HepG2 (cell line): ENCODE measurements around the gene ARHGAP26. TPM values are rescaled to one million over a fixed set of nuclear protein-coding genes. Genes with fewer than 3 reads are reported as not detected.

Experiments used
- ATAC-seq: fragments of 200-7000 bp; cut with Tn5 transposase; 3 replicates; pipeline ENCODE4 v1.9.1; 2020; ENCODE audit warnings: mild to moderate bottlenecking, moderate library complexity
- BruUV-seq: library from RNA; stranded (reverse); fragments of 400-500 nt; replicated peaks from 2 replicates; lab custom pipeline; 2021; lab: Mats Ljungman, UMichigan
- CTCF ChIA-PET: fragments of 300-600 bp; formaldehyde crosslinking; extraction: SDS; loops from one replicate; lab custom pipeline; 2021; ENCODE audit warnings: low total read pairs, inconsistent platforms, low intra/inter-chr PET ratio; lab: Yijun Ruan, JAX
- POLR2A ChIA-PET: fragments of 350-600 bp; sonication (Branson Sonifier 250); formaldehyde crosslinking; loops from one replicate; lab custom pipeline; 2020; ENCODE audit warnings: antibody characterized with exemption, inconsistent platforms; lab: Yijun Ruan, JAX
- DNase-seq: peaks from one replicate; pipeline ENCODE4 v3.0.0-alpha.2; 2015; ENCODE audit warnings: low spot score
- FAIRE-seq: peaks from 3 replicates; lab custom pipeline; 2011; peaks lifted over from hg19 to GRCh38; lab: Jason Lieb, UNC
- H2AFZ ChIP-seq: one replicate; pipeline ENCODE4 v1.6.1; 2011; ENCODE audit warnings: low read length, inconsistent platforms
- H3K27ac ChIP-seq: fragments of 300-600 bp; 3 replicates; pipeline ENCODE4 v1.8.0; 2011; ENCODE audit warnings: mixed run types, mild to moderate bottlenecking, mixed read lengths, low read length, inconsistent platforms; ENCODE audit not compliant: insufficient read depth; ENCODE audit errors: extremely low read length
- H3K27me3 ChIP-seq, 2 experiments: fragments of 200-600 bp in 1 of 2; 2 replicates in 1 of 2; 3 replicates in 1 of 2; pipeline versions ENCODE4 v1.6.0 to v1.8.0; 2011; ENCODE audit warnings: low read length in 2 of 2, mild to moderate bottlenecking in 2 of 2, moderate library complexity in 2 of 2, inconsistent platforms in 1 of 2; ENCODE audit not compliant: insufficient read depth in 2 of 2, control insufficient read depth in 1 of 2
- H3K36me3 ChIP-seq, 2 experiments: fragments of 200-600 bp in 1 of 2; replicated peaks in 1 of 2; 2 replicates in 1 of 2; 3 replicates in 1 of 2; pipeline versions ENCODE4 v1.5.1 to v1.8.0; 2011; ENCODE audit warnings: low read length in 2 of 2, inconsistent platforms in 1 of 2; ENCODE audit not compliant: insufficient read depth in 2 of 2, control insufficient read depth in 1 of 2
- H3K4me1 ChIP-seq: 2 replicates; pipeline ENCODE4 v1.5.1; 2012; ENCODE audit warnings: low read length, inconsistent platforms; ENCODE audit not compliant: insufficient read depth
- H3K4me2 ChIP-seq: 2 replicates; pipeline ENCODE4 v1.6.0; 2011; ENCODE audit warnings: low read depth, low read length, inconsistent platforms
- H3K4me3 ChIP-seq, 3 experiments: fragments of 200-600 bp in 1 of 3; sonication (generic), shearing (Covaris generic) in 1 of 3; replicated peaks in 1 of 3; 2 replicates each; pipeline ENCODE4 v1.5.1; 2011 to 2016; ENCODE audit warnings: low read length in 3 of 3, inconsistent platforms in 2 of 3, low read depth in 2 of 3, mild to moderate bottlenecking in 2 of 3, control low read depth in 1 of 3, mixed read lengths in 1 of 3; ENCODE audit not compliant: insufficient read depth in 1 of 3
- H3K79me2 ChIP-seq: one replicate; pipeline ENCODE4 v1.6.1; 2011; ENCODE audit warnings: low read length, inconsistent platforms; ENCODE audit not compliant: insufficient read depth
- H3K9ac ChIP-seq: 2 replicates; pipeline ENCODE4 v1.6.0; 2011; ENCODE audit warnings: mild to moderate bottlenecking, low read depth, low read length, inconsistent platforms; ENCODE audit not compliant: insufficient read depth
- H3K9me3 ChIP-seq: 2 replicates; pipeline ENCODE4 v1.5.1; 2012; ENCODE audit warnings: mild to moderate bottlenecking, low read length
- H4K20me1 ChIP-seq: 2 replicates; pipeline ENCODE4 v1.6.0; 2011; ENCODE audit warnings: inconsistent platforms, mild to moderate bottlenecking, low read length, moderate library complexity; ENCODE audit not compliant: insufficient read depth
- BRCA1 ChIP-seq: sonication (generic); formaldehyde crosslinking; IDR thresholded peaks from 2 replicates; pipeline ENCODE4 v1.4.0; 2020; ENCODE audit warnings: missing genetic modification reagents
- DRAP1 ChIP-seq: IDR thresholded peaks from 2 replicates; pipeline ENCODE4 v1.6.1; 2016; ENCODE audit warnings: missing genetic modification reagents, missing compliant biosample characterization
- EZH2 ChIP-seq: conservative IDR thresholded peaks from 2 replicates; pipeline ENCODE4 v1.6.1; 2012; ENCODE audit warnings: mild to moderate bottlenecking, low read depth, low read length, moderate library complexity
- MBD4 ChIP-seq: IDR thresholded peaks from 2 replicates; pipeline ENCODE4 v1.6.1; 2012; ENCODE audit warnings: low read length, inconsistent platforms, borderline replicate concordance
- MTA1 ChIP-seq: sonication (generic); formaldehyde crosslinking; IDR thresholded peaks from 2 replicates; pipeline ENCODE4 v1.4.0; 2020; ENCODE audit warnings: missing genetic modification reagents, mild to moderate bottlenecking, borderline replicate concordance
- MZF1 ChIP-seq: sonication (generic); formaldehyde crosslinking; IDR thresholded peaks from 2 replicates; pipeline ENCODE4 v1.8.1; 2023; ENCODE audit warnings: mild to moderate bottlenecking, missing genetic modification reagents, borderline replicate concordance
- PHF5A ChIP-seq: IDR thresholded peaks from one replicate; pipeline ENCODE4 v1.6.1; 2018; ENCODE audit warnings: low read depth, missing genetic modification reagents; ENCODE audit not compliant: unreplicated experiment
- SNRNP70 ChIP-seq: fragments of 200-400 bp; formaldehyde crosslinking; IDR thresholded peaks from 2 replicates; pipeline ENCODE4 v1.6.1; 2017; ENCODE audit warnings: mild to moderate bottlenecking, low read depth, low read length, moderate library complexity
- ZBTB46 ChIP-seq: sonication (generic); formaldehyde crosslinking; IDR thresholded peaks from 2 replicates; pipeline ENCODE4 v1.4.0; 2020; ENCODE audit warnings: mild to moderate bottlenecking, missing genetic modification reagents, borderline replicate concordance
- ZFP82 ChIP-seq: sonication (generic); formaldehyde crosslinking; IDR thresholded peaks from 2 replicates; pipeline ENCODE4 v1.5.1; 2020; ENCODE audit warnings: mild to moderate bottlenecking, missing genetic modification reagents, borderline replicate concordance
- ZNF260 ChIP-seq: sonication (generic); formaldehyde crosslinking; IDR thresholded peaks from 2 replicates; pipeline ENCODE4 v1.4.0; 2020; ENCODE audit warnings: missing genetic modification reagents, low read depth, mild to moderate bottlenecking, borderline replicate concordance
- ZNF577 ChIP-seq: sonication (generic); formaldehyde crosslinking; IDR thresholded peaks from 2 replicates; pipeline ENCODE4 v1.4.0; 2020; ENCODE audit warnings: mild to moderate bottlenecking, low read depth, missing genetic modification reagents, borderline replicate concordance
- ZNF777 ChIP-seq: sonication (generic); formaldehyde crosslinking; IDR thresholded peaks from 2 replicates; pipeline ENCODE4 v1.4.0; 2020; ENCODE audit warnings: missing genetic modification reagents
- ZNF841 ChIP-seq: sonication (generic); formaldehyde crosslinking; IDR thresholded peaks from 2 replicates; pipeline ENCODE4 v1.8.1; 2023; ENCODE audit warnings: missing genetic modification reagents, borderline replicate concordance
- WGBS: methylation state at CpG from one replicate; pipeline ENCODE4 v1.1.6; 2017; ENCODE audit warnings: low lambda C conversion rate; 5-methylcytosine and 5-hydroxymethylcytosine counted together
- in situ Hi-C: cut with HindIII; loops from 2 replicates; pipeline ENCODE4 v1.10.0; 2017; ENCODE audit warnings: low pct_unique_long_range_greater_than_20kb; ENCODE audit not compliant: extremely low pct_ligation_motif_present
- intact Hi-C: fragments of 100-400 bp; cut with micrococcal nuclease; formaldehyde crosslinking; loops from one replicate; pipeline ENCODE4 v1.10.0; 2022; ENCODE audit not compliant: unreplicated experiment
- polyA plus RNA-seq, 8 experiments: library from polyadenylated mRNA; depleted of rRNA in 3 of 8; stranded (reverse) in 7 of 8; unstranded in 1 of 8; fragments of >200 nt; fragmentation: Illumina TruSeq in 4 of 8; extraction: Trizol in 4 of 8; gene quantifications; 2 replicates each; pipeline versions ENCODE4 v1.2.1 to v1.2.3, GENCODE V29; 2011 to 2016; ENCODE audit warnings: low read depth in 4 of 8, missing spikeins in 1 of 8, mixed read lengths in 1 of 8; ENCODE audit not compliant: insufficient read depth in 1 of 8
- total RNA-seq, 5 experiments: library from RNA; depleted of rRNA; stranded (reverse); fragments of >200 nt; fragmentation: Illumina TruSeq; extraction: Trizol; gene quantifications; 2 replicates each; pipeline ENCODE4 v1.2.3, GENCODE V29; 2016; ENCODE audit warnings: low read depth in 1 of 5
- TF ChIP-seq, protein P1 (sequence below): sonication (generic); formaldehyde crosslinking; IDR thresholded peaks from 2 replicates; pipeline ENCODE4 v1.9.0; 2021; ENCODE audit warnings: missing genetic modification reagents, borderline replicate concordance

Gene ARHGAP26
- total and polyA plus RNA-seq, 2 of the 13 experiments (the other 11 are each of a cell fraction or from before 2014, with no cell fraction given) = 9.6 to 18.2 TPM

GRCh38 chr5:143056792-143057579 lies 286.8 kb downstream of the ARHGAP26 start (continued):
- no peak for TF ChIP-seq ZNF260 (CRISPR knock-in tag)
- TF ChIP-seq ZNF777 = no peak
- no peak for TF ChIP-seq MTA1 (CRISPR knock-in tag)
- TF ChIP-seq DRAP1 (CRISPR knock-in tag) = no peak

DNA sequence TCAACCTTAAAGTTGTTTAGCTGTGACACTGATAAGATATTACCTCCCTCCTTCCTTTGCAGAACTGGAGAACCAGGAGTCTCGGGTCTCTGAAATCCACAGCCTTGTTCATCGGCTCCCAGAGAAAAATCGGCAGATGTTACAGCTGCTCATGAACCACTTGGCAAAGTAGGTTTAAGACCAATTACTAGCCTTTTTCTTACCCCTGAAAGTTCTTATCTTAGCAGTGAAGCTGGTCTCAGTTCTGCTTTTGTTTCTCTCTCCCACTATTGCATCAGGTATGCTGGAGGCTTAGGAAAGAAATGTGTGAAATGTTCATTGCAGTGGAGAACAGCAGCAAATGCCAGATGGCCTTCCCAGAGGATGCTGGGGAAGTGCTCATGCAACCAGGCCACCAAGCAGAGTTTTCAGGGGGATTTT lies 287.4 kb downstream of the ARHGAP26 start:
- H3K4me2 ChIP-seq = no peak overlapping the region
- H3K27me3 ChIP-seq = no peaks in the 10 kb centered on the region
- H2AFZ ChIP-seq = no peak overlapping the region
- H3K79me2 ChIP-seq = no peaks in the 10 kb centered on the region
- BruUV-seq = no TSS peak
- FAIRE-seq (no peak), ATAC-seq (no peak), DNase-seq (no peak)
- intact Hi-C loops = no loop called here
- no peaks in the 10 kb centered on the region for H4K20me1 ChIP-seq
- in situ Hi-C loops = no loop called here
- no peaks in the 10 kb centered on the region for H3K4me1 ChIP-seq
- no peak overlapping the region for H3K4me3 ChIP-seq
- POLR2A ChIA-PET = no interaction called here
- peaks cover 6 to 21% of the 10 kb centered on the region in 2 experiments; a peak in 4 of 5 replicates for H3K36me3 ChIP-seq
- no peak overlapping the region for H3K27ac ChIP-seq
- H3K9ac ChIP-seq = no peak overlapping the region
- no peaks in the 10 kb centered on the region for H3K9me3 ChIP-seq
- WGBS = 100% methylated on average over 3 of the region's 3 CpGs
- CTCF ChIA-PET = no interaction called here
- TF ChIP-seq, protein P1, sequence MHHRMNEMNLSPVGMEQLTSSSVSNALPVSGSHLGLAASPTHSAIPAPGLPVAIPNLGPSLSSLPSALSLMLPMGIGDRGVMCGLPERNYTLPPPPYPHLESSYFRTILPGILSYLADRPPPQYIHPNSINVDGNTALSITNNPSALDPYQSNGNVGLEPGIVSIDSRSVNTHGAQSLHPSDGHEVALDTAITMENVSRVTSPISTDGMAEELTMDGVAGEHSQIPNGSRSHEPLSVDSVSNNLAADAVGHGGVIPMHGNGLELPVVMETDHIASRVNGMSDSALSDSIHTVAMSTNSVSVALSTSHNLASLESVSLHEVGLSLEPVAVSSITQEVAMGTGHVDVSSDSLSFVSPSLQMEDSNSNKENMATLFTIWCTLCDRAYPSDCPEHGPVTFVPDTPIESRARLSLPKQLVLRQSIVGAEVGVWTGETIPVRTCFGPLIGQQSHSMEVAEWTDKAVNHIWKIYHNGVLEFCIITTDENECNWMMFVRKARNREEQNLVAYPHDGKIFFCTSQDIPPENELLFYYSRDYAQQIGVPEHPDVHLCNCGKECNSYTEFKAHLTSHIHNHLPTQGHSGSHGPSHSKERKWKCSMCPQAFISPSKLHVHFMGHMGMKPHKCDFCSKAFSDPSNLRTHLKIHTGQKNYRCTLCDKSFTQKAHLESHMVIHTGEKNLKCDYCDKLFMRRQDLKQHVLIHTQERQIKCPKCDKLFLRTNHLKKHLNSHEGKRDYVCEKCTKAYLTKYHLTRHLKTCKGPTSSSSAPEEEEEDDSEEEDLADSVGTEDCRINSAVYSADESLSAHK (CRISPR knock-in tag) = no peak
- no peak for TF ChIP-seq BRCA1 (CRISPR knock-in tag)
- TF ChIP-seq EZH2 = no peak
- no peak for TF ChIP-seq PHF5A (CRISPR knock-in tag)
- TF ChIP-seq ZNF841 (CRISPR knock-in tag) = no peak
- TF ChIP-seq SNRNP70 = no peak
- no peak for TF ChIP-seq ZBTB46 (CRISPR knock-in tag)
- TF ChIP-seq ZNF577 = no peak
- no peak for TF ChIP-seq MZF1
- no peak for TF ChIP-seq ZFP82 (CRISPR knock-in tag)
- TF ChIP-seq MBD4 = no peak
